Body of pancreas (tissue), 4 donors: ENCODE results near the gene OR4F6. TPM values are rescaled to one million over a fixed set of nuclear protein-coding genes. Genes with fewer than 3 reads are reported as not detected.
"Not testable (repeated sequence)": the region's sequence is repeated elsewhere in the genome, so short reads cannot be mapped to it uniquely, and the experiment has no call there.

Experiments
- ATAC-seq: fragments of 150-250 bp; one replicate; pipeline ENCODE4 v1.9.1; 2016
- DNase-seq, 4 donors: peaks; one replicate each; pipeline ENCODE4 v3.0.0-alpha.2; 2019
- H3K27ac ChIP-seq, 4 donors: fragments of 200-600 bp; sonication (generic); 1 replicate in 3 of 4; 2 replicates in 1 of 4; pipeline versions ENCODE4 v1.5.1 to v1.6.1; 2016 to 2019; ENCODE audit warnings: mild to moderate bottlenecking in 1 of 4, mixed read lengths in 1 of 4, moderate library complexity in 1 of 4
- H3K27me3 ChIP-seq, 2 donors: fragments of 200-600 bp; sonication (generic); one replicate each; pipeline ENCODE4 v1.6.0; 2016; ENCODE audit warnings: mild to moderate bottlenecking in 1 of 2
- H3K36me3 ChIP-seq, 2 donors: fragments of 200-600 bp; sonication (generic); replicated peaks in 1 of 2; 2 replicates each; pipeline ENCODE4 v1.5.1; 2016; ENCODE audit warnings: low read depth in 2 of 2; ENCODE audit not compliant: insufficient read depth in 1 of 2
- H3K4me1 ChIP-seq: fragments of 200-600 bp; sonication (generic); one replicate; pipeline ENCODE4 v1.6.0; 2016
- H3K4me3 ChIP-seq, 2 donors: fragments of 200-600 bp; sonication (generic); 1 replicate in 1 of 2; 2 replicates in 1 of 2; pipeline ENCODE4 v1.5.1; 2016 to 2019
- H3K9me3 ChIP-seq, 3 donors: fragments of 200-600 bp; sonication (generic); 1 replicate in 2 of 3; 2 replicates in 1 of 3; pipeline ENCODE4 v1.5.1; 2016
- POLR2A ChIP-seq, 3 donors: fragments of 450-650 bp; IDR thresholded peaks; one replicate each; pipeline ENCODE4 v1.6.1; 2016; ENCODE audit warnings: antibody characterized with exemption in 3 of 3, mild to moderate bottlenecking in 2 of 3
- WGBS, 2 donors: methylation state at CpG; one replicate each; pipeline ENCODE4 v1.1.5; 2017; 5-methylcytosine and 5-hydroxymethylcytosine counted together
- intact Hi-C: fragments of 100-400 bp; cut with DNase I; formaldehyde crosslinking; loops from one replicate; pipeline ENCODE4 v1.15.1; 2023
- total RNA-seq, 2 donors: library from RNA; depleted of rRNA; stranded (reverse); fragments of >200 nt; gene quantifications; one replicate each; pipeline ENCODE4 v1.1.0, GENCODE V29; 2016
- TF ChIP-seq, protein P1 (sequence below), 7 experiments: fragments of 450-650 bp in 4 of 7; fragments of 200-600 bp in 3 of 7; sonication (generic) in 3 of 7; IDR thresholded peaks; one replicate each; pipeline ENCODE4 v1.5.1; 2016 to 2019; ENCODE audit warnings: antibody characterized with exemption in 7 of 7

Gene OR4F6
- total RNA-seq, 2 donors from 2014 or later: not detected

DNA sequence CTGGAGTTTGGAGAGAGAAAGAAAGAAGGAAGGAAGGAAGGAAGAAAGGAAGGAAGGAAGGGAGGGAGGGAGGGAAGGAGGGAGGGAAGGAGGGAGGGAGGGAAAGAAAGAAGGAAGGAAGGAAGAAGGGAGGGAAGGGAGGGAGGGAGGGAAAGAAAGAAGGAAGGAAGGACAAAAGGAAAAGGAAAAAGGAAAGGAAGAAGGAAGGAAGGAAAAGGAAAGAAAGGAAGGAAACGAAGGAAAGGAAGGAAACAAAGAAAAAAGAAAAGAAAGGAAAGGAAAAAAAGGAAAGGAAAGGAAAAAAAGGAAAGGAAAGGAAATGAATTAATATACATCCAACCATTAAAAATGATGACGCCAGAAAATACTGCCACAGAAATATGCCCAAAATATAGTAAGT lies 18.7 kb upstream of the OR4F6 start:
- no peak overlapping the region for H3K27ac ChIP-seq
- no peaks in the 10 kb centered on the region for H3K36me3 ChIP-seq
- no peaks in the 10 kb centered on the region for H3K4me1 ChIP-seq
- DNase-seq (no peak), ATAC-seq (no peak)
- intact Hi-C loops: no loop called here
- no peak for TF ChIP-seq POLR2A (IDR thresholded peaks at IDR 0.05)
- TF ChIP-seq, protein P1, sequence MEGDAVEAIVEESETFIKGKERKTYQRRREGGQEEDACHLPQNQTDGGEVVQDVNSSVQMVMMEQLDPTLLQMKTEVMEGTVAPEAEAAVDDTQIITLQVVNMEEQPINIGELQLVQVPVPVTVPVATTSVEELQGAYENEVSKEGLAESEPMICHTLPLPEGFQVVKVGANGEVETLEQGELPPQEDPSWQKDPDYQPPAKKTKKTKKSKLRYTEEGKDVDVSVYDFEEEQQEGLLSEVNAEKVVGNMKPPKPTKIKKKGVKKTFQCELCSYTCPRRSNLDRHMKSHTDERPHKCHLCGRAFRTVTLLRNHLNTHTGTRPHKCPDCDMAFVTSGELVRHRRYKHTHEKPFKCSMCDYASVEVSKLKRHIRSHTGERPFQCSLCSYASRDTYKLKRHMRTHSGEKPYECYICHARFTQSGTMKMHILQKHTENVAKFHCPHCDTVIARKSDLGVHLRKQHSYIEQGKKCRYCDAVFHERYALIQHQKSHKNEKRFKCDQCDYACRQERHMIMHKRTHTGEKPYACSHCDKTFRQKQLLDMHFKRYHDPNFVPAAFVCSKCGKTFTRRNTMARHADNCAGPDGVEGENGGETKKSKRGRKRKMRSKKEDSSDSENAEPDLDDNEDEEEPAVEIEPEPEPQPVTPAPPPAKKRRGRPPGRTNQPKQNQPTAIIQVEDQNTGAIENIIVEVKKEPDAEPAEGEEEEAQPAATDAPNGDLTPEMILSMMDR (IDR thresholded peaks at IDR 0.05): no peak
- H3K4me3 ChIP-seq: no peak overlapping the region
- no peaks in the 10 kb centered on the region for H3K9me3 ChIP-seq
- no peaks in the 10 kb centered on the region for H3K27me3 ChIP-seq
- WGBS, 2 donors: 22 to 47% methylated on average over 2 of the region's 2 CpGs

DNA sequence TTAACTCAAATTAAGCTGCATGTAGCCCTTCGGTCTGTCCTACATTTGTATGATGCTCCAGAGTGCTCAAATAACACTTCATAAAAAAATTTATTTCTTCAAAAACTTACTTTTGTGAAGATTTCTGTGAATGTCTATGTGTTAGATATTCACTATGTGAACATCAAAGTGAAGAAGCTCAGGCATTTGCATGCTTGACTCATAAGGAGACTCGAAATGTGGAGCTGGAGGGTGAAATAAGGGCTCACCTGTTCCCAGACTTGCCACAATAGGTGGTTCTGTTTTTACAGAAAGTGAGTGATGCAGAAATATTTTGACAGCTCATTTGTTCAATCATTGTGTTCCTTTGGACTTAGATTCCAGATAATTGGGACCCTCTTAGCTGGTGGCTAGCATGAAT lies 16.9 kb upstream of the OR4F6 start:
- H3K27ac ChIP-seq: not testable (repeated sequence)
- 71 to 74% methylated on average over 2 of the region's 2 CpGs for whole genome bisulfite sequencing, 2 donors

DNA sequence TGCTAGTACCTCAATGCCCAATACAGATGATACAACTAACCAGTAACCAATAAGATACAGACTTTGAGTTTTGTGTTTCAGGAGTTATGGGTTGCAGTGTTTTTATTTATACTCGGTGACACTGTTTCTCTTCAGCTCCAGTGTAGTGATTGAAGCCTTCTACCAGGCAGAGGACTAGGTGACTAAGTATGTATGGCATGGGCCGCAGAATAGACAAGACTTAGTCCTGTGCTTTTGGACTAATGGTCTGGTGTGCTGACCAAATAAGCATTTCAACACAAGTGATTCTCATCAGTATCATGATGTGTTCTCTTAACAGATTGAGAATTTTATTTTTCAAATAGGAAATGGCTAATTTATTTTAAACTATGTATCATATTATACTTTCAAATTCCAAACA lies 15.3 kb upstream of the OR4F6 start:
- intact Hi-C loops, H3K4me1 ChIP-seq, DNase-seq, H3K9me3 ChIP-seq, H3K27me3 ChIP-seq, H3K27ac ChIP-seq, H3K4me3 ChIP-seq, H3K36me3 ChIP-seq, ATAC-seq: not testable (repeated sequence)
- WGBS, 2 donors: 81 to 88% methylated on average over 2 of the region's 2 CpGs

More for the DNA sequence above, 16.9 kb upstream of the OR4F6 start:
- H3K4me3 ChIP-seq, H3K36me3 ChIP-seq, DNase-seq, H3K27me3 ChIP-seq, ATAC-seq, H3K9me3 ChIP-seq, intact Hi-C loops, H3K4me1 ChIP-seq: not testable (repeated sequence)

DNA sequence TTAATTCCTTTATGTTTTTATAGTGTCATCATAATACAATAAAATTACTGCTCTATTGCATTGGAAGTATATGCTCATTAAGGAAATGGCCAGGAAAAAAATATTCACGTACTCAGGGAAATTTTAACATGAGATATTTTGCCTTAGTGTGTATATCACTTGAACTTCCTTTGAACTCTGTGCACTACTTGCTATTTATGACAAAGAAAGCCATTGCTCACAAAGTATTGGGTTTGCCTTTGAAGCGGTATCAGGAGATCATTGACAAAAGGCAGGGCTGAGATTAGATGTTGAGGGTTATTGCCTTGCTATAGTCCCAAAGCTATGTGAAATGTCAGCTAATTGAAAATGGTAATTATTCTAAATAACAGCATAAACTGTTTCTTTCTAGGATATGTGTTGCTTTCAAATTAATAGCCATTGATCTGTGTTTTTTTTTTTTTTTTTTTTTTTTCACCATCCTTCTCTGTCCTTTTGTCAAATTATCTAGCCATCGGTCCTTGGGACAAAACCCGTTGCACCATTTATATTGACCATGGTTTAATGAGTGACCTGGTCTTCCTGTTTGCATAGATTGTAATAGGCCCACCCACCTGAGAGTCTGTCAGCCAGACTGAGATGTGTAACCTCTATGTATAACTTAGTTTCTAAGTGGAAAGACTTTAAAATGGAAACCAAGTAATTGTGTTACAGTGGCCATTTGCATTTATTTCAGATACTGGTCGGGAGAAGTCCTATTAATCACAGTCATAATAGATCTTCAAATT lies 14.6 kb upstream of the OR4F6 start:
- WGBS, 2 donors: 33 to 46% methylated on average over 4 of the region's 5 CpGs
- intact Hi-C loops: not testable (repeated sequence)

DNA sequence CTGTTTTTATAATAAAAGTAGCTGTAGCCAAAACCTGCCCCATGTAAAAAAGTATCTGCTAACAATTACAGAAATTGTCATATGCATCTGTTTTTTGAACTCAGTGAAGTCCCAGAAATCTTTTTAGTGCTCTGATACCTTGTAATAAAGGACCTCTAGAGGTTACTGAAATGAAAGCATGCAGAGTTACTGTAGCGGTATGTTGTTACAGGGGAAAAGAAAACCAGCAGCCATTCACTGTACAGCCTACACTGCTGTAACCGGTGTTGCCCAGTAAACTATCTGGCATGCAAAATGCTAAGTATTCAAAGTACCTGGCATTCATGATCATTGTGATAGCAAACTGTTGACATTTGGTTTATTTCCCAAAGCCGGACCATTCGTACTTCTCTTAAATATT lies 12.6 kb upstream of the OR4F6 start:
- H3K4me3 ChIP-seq, H3K27ac ChIP-seq, H3K9me3 ChIP-seq, ATAC-seq, DNase-seq, intact Hi-C loops, H3K36me3 ChIP-seq, H3K27me3 ChIP-seq, H3K4me1 ChIP-seq: not testable (repeated sequence)
- WGBS, 2 donors: 26 to 56% methylated on average over 1 to 2 of the region's 4 CpGs

More for the DNA sequence above, 14.6 kb upstream of the OR4F6 start:
- DNase-seq, H3K27ac ChIP-seq, H3K4me3 ChIP-seq, H3K9me3 ChIP-seq, H3K36me3 ChIP-seq, H3K4me1 ChIP-seq, ATAC-seq, H3K27me3 ChIP-seq: not testable (repeated sequence)

DNA sequence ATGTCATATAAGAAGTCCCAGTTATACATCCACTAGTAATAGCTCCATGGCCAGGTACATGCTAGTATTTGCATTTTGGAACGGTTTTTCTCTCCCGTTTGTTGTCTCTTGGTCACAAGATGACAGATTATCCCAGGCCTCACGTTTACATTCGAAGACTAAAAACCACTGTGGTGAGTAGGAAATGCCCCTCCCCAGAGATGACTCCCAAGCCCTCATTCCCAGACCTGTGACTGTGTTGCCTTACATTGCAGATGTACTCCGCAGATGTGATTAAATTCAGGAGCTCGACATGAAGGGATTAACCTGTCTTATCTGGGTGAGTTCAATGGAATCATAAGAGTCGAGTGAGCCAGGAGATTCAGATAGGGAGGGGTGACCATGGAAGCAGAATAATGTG lies 9.3 kb upstream of the OR4F6 start:
- H3K27ac ChIP-seq, H3K9me3 ChIP-seq, H3K4me3 ChIP-seq, intact Hi-C loops, H3K4me1 ChIP-seq, ATAC-seq, H3K27me3 ChIP-seq, H3K36me3 ChIP-seq, DNase-seq: not testable (repeated sequence)
- WGBS, 2 donors: 36 to 45% methylated on average over 7 of the region's 7 CpGs

DNA sequence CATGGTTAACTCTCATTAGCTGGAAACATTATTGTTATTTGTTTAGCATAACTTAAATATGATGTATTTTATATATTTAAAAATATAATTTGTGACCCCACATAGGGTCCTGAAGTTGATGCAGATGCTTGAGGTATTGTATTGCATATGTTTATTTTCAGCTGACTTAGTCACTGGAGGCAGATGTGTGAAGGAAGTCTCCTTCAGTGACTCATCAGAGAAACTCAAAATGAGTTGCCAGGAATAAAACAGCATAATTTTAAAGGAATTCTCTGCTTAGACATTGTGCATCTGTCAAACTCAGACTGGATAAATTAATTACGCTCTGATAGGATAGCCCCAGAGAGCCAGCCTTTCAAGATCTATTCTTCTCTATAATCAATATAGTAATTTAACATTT lies 7.9 kb upstream of the OR4F6 start:
- no peaks in the 10 kb centered on the region for H3K27me3 ChIP-seq
- no peak for DNase-seq
- intact Hi-C loops: no loop called here
- H3K9me3 ChIP-seq: no peaks in the 10 kb centered on the region
- H3K4me3 ChIP-seq: no peak overlapping the region
- no peaks in the 10 kb centered on the region for H3K4me1 ChIP-seq
- TF ChIP-seq, protein P1 (IDR thresholded peaks at IDR 0.05): no peak
- TF ChIP-seq POLR2A (IDR thresholded peaks at IDR 0.05): no peak
- H3K36me3 ChIP-seq: no peaks in the 10 kb centered on the region
- H3K27ac ChIP-seq: no peak overlapping the region
- no peak for ATAC-seq
- 61 to 67% methylated on average over 1 of the region's 1 CpG for WGBS, 2 donors
